GM21447 (cell line): ENCODE data around the gene DCAF7.

Source experiments
- ATAC-seq: cut with Tn5 transposase; IDR thresholded peaks from one replicate; pipeline ENCODE4 v1.9.1; 2021; ENCODE audit not compliant: unreplicated experiment

Gene DCAF7

DNA sequence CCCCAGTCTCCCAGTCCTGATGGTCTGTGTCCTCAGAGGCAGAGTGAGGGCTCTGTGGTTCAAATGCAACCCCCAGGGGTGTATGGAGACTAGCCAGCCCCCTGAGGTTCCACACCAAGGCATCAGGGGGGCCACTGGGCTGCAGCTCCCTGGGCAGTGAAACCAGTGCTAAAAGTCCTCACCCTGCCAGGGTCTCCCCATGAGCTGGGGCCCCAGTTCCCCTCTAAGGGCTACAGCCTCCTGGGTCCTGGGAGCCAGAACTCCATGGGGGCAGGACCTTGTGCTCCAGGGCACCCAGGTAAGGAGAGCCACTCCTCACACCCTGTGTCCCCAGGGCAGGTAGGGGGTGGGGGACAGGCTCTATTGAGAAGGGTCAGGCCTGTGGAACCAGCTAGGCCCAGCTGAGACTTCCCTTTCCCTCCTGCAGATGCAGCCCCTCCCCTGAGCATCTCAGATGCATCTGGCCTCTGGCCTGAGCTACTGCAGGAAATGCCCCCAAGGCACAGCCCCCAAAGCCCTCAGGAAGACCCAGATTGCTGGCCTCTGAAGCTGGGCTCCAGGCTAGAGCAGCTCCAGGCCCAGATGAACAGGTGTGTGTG is 6.4 kb upstream of the DCAF7 start:
- ATAC-seq, result no peak

- ATAC-seq, result no peak
These were observed 5.6 kb upstream of the DCAF7 start for GRCh38 chr17:63544467-63545301.

DNA sequence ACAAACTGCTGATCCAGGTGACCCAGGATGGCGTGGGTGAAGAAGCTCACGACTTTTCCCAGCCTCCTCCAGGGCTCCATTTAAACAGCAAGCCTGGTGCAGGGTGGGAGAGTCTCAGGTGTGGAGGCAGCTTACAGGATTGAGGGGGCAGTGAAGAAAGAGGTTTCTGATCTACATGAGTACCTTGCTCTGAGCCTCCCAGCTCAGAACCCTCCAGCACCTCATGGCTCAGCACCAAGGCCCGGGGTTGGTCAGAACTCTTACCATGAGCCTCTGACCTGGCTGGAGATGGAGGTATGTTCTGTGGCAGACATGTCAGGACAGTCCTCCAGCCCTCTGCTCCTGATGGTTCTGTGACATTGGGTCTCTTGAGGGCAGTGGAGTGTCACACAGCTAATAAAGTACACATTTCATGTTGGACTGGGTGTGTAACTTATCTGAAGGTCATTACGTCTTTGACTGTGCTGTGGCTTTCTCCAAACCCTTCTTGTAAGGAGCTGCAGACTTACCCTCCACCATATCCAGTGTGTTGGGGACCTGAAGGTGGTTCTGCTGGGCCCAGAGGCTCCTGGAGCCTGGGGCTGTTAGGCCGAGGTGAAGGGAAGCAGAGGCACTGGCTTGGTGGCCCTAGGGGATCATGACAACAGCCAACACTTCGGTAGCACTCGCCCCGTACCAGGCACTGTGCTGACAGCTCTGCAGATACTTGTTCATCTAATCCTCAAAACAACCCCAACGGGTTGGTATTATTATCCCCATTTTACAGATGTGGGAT is 3.8 kb upstream of the DCAF7 start:
- no peak for ATAC-seq

DNA sequence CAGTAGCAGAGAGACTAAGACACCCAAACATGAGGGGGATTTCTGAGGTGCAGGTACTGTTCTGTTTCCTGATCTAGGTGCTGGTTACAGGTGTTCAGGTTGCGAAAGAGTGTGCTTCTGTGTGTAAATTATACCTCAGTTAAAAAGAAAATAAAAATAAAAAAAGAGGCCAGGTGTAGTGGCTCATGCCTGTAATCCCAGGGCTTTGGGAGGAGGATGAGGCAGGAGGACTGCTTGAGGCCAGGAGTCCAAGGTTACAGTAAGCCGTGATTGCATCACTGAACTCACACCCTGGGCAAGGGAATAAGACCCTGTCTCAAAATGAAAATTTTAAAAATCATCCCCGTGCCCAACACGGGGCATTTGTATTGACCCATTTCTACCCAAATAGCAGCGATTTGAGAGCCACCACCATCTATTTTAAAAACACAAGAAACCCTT is 3.2 kb upstream of the DCAF7 start:
- ATAC-seq, result no peak

DNA sequence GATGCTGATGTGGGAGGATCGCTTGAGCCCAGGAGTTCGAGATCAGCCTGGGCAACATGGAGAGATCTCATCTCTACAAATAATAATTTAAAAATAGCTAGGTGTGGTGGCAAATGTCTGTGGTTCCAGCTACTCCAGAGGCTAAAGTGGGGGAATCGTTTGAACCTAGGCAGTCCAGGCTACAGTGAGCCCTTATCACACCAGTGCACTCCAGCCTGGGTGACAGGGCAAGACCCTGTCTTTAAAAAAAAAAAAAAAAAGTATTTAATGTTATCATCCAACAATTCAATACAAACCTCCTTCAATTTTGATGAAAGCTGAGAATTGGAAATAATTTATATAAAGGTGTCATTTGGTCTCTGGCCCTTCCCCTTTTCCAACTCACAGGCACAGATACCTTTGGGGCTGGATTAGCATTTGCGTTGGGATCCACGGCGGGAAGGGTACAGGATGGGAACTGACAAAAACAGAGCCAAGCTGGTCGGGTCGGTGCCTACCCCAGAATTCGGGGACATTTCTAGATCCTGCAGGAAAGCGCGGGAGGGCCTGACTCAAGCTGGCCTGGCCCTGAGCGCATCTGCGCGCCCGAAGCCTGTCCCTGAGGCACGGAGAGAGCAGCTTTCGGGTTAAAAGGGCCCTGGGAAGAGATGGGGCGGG is 860 bp upstream of the DCAF7 start:
- ATAC-seq, result peak; percentile 18

DNA sequence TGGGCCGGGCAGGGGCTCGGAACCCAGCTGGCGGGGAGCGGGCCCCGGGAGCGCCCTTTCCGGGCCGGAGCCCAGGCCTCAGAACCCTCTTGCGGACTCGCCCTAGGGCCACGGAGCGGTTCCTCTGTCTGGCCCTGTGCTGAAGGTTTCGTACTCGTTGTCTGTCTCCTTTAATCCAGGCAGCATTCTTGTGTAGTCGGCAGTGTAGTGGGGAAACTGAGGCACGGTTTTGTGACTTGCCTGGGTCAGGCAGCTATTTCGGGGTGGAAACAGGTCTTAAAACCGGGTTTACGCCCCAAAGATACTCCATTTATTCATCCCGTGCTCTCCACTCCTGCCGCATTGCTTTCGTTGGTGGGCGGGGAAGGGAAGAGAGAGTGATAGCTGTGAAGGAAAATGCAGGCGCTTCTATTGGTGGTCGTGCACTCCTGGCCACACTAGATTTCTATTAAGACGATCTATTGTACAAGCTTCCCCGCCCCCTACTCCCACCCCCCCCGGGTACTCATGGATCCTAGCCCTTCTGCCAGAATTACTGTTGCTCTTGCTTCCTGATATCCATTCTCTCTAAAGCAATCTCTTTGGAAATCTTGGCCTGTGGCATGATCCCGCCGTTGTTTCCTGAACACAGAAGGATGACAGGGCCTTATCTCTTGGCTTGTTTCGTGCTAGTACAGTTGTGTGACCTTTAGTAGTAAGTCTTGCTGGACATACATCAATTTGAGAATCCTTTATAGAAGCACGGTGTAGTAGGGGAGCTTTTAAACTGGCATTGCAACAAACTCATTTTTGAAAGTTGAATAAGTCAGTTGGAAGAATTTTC is 751 bp downstream of the DCAF7 start:
- ATAC-seq, result no peak

- no peak for ATAC-seq
These were observed 1.9 kb downstream of the DCAF7 start for GRCh38 chr17:63552211-63552610.

DNA sequence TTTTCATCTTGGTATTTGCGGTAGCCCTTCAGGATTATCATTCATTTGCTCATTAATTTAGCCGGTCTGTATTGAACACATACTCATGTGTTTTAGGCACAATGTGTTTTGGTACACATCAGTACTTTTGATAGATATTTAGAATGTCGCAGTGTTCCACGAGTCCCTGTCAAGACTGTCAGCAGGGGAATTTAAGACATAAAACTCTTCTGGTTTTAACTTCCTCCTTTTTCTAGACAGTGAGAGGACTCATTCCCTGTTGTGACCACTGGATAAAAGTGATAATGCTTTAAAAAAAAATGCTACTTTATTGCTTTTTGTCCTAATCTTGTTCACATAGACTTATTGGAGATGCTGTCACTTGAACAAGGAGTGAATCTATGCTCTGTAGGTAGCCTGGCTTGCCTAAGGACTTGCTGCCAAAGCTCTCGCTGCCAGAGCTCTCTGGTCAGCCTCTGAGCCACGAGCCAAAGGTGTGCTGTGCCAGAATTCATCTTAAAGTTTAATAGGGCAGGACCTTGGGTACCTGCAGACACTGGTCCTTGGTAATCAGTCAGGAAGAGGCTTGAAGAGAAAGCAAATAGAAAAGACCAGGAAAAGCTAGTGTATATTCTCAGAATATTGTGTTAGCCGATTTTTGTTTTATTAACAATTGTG is 5.4 kb downstream of the DCAF7 start:
- ATAC-seq, result no peak

GRCh38 chr17:63557416-63557815 is 7.1 kb downstream of the DCAF7 start:
- no peak for ATAC-seq

DNA sequence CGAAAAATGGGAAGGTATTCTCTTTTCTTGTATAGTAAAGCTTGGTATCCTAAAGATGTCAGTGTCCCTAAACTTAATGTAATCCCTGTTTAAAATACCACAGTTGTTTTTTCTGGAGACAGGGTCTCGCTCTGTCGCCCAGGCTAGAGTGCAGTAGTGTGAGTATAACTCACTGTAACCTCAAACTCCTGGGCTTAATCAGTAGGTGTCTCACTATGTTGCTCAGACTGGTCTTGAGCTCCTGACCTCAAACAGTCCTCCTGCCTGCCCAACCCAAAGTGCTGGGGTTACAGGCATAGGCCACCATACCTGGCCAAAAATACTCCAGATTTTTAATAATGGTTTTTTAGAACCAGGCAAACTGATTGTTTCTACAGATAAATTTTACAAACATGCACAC is 8.2 kb downstream of the DCAF7 start:
- ATAC-seq, result no peak

DNA sequence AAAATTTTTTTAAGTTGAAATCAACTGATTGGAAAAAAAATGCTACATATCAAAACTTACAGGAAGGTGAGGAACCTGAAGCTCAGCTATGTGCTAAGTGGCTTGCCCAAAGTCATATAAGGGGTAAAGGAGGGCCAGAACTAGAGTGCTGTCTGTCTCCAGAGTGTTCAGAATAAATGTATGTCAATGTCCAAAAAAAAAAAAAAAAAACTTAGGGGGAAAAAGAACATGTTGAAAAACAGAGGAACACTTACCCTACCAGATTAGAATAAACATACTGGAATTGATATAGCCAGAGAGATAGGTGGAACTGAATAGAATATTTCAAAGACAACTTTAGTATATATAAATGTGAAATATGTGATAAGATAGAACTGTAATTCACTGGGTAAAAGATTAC is 11.5 kb downstream of the DCAF7 start:
- no peak for ATAC-seq

DNA sequence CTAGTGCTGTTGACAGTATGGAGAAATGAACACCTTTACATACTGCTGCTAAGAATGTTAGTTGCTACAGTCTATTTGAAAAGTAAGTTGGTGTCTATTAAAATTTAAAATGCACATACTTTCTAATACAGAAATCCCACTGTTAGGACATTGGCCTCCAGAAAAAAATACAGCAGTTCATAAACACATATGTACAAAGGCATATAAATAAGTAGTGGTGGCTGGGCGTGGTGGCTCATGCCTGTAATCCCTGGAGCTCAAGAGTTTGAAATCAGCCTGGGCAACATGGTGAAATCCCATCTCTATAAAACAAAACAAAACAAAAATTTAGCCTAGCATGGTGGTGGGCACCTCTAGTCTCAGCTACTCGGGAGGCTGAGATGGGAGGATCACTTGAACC is 13.1 kb downstream of the DCAF7 start:
- ATAC-seq, result no peak

- ATAC-seq, result no peak
These were observed 14.3 kb downstream of the DCAF7 start for GRCh38 chr17:63564562-63564961.

- ATAC-seq, result no peak
These were observed 17.0 kb downstream of the DCAF7 start for GRCh38 chr17:63567229-63567628.

GRCh38 chr17:63568563-63568962 is 18.3 kb downstream of the DCAF7 start:
- no peak for ATAC-seq

DNA sequence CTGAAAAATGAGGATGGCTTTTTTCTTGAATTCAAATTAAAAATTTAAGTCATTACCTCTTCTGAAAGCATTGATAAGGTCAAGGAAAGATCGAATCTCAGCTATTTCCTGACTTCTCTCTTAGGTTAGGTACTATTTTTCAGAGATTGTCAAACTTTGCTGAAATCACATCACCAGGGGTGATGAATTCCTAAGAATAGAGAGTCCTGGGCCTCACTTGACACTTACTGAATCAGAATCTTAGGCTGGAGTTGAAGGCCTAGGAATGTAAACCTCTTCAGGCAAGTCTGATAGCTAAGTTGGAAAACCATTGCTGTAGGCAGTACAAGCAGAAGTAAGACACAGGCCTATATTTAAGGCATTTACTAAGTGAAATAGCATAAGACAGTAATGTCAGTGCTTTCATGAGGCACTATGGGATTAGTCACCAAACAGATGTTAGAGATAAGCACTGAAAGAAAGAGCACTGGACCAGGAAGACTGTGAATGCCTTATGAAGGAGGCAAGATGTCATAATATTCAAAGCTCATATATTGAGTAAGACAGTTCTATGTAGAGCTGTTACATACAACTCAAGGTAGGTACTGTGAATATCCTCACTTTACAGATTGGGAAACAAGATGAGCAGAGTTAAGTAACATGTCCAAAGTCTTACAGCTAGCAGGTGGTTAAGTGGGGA is 21.5 kb downstream of the DCAF7 start:
- ATAC-seq, result no peak

DNA sequence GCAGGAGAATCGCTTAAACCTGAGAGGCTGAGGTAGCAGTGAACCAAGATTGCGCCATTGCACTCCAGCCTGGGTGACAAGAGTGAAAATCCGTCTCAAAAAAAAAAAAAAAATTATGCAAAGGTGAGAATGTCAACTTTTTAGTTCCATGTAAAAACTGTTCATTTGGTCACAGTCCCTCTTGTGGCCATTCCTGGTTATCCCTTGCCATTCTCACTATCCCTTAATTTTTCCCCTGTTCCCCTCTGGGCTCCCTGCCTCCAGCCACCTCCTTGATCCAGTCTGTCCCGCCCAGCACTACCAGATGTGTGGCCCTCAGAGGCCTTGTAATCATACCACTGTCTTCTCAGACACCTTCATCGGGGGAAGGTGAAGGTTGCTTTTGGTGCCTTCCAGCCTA is 23.4 kb downstream of the DCAF7 start:
- no peak for ATAC-seq

DNA sequence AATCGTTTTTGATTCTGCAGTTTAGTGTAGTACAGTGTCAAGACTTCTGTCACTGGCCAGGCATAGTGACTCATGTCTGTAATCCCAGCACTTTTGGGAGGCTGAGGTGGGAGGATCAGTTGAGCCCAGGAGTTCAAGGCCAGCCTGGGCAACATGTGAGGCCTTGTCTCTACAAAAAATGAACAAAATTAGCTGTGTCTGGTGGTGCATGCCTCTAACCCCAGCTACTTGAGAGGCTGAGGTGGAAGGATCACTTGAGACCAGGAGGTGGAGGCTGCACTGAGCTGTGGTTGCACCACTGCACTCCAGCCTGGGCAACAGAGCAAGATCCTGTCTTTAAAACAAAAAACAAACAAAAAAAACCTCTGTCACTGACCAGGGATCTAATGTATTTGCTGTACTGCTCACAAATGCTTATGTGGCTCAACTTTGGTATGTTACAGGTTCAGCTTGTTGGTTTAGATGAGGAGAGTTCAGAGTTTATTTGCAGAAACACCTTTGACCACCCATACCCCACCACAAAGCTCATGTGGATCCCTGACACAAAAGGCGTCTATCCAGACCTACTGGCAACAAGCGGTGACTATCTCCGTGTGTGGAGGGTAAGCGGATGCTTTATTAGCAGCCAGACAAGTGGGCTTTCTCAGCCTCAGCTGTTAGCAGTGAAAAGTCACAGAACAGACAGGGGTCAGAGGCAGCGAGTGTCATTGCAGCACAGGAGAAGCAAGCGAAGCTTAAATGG is 27.9 kb downstream of the DCAF7 start:
- no peak for ATAC-seq

DNA sequence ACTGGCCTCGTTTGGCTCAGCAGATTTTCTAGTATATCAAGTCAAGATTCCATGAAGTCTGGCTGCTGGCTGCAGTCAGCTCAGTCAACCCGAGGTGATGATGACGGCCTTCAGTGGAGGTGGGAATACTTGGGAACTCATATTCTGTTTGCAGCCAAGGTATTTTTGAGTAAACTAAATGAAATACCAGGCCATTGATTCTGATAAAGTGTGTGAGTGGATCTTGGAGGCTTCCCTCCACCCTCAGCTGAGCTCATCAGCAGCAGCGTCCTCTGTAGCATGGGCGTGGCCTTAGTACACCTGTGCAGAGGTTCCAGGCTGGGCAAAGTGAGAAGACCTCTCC is 28.5 kb downstream of the DCAF7 start:
- ATAC-seq, result no peak
